ENCODE measurements around the gene CASKIN1.

CASKIN1 gene

DNA sequence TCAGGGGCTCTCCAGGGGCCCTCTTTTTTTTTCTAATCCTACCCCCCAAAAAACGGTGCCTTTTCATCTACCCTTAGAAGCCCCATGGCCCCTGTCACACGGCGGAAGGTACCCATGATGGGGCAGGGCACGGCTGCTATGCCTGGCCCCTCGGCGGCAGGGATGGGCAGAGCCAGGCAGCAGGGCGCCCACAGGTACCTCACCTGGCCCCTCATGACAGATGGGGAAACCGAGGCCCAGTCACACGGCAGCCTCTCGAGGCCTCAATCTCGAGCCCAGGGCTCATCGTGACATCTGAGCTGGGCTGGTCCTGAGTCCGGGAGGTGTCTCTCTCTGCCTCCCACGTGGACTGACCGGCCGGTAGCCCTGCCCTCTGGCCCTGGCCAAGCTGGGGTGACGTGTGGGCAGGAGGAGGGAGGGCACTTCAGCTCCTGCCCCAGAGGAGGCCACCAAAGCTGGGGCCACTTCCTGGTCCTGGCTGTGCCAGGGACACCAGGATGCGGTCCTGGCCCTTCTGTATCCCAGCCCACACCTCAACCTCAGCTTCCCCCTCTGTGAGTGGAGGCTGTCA, 29.3 kb downstream of the CASKIN1 start:
- DNase-seq (ENCODE audit: low spot score) (no peak), ATAC-seq (ENCODE audit: low read depth) (no peak)
- TF ChIP-seq, protein P1, sequence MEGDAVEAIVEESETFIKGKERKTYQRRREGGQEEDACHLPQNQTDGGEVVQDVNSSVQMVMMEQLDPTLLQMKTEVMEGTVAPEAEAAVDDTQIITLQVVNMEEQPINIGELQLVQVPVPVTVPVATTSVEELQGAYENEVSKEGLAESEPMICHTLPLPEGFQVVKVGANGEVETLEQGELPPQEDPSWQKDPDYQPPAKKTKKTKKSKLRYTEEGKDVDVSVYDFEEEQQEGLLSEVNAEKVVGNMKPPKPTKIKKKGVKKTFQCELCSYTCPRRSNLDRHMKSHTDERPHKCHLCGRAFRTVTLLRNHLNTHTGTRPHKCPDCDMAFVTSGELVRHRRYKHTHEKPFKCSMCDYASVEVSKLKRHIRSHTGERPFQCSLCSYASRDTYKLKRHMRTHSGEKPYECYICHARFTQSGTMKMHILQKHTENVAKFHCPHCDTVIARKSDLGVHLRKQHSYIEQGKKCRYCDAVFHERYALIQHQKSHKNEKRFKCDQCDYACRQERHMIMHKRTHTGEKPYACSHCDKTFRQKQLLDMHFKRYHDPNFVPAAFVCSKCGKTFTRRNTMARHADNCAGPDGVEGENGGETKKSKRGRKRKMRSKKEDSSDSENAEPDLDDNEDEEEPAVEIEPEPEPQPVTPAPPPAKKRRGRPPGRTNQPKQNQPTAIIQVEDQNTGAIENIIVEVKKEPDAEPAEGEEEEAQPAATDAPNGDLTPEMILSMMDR (IDR thresholded peaks at IDR 0.05; ENCODE audit: poor library complexity, severe bottlenecking) = no peak
- H3K4me1 ChIP-seq (ENCODE audit: insufficient read depth, poor library complexity, severe bottlenecking) = peaks cover 16% of the 10 kb centered on the region
- no peaks in the 10 kb centered on the region for H3K27me3 ChIP-seq (ENCODE audit: insufficient read depth, poor library complexity, severe bottlenecking)
- H3K4me3 ChIP-seq (ENCODE audit: severe bottlenecking) = no peak overlapping the region
- no peak overlapping the region for H3K27ac ChIP-seq (ENCODE audit: poor library complexity, severe bottlenecking)
- H3K9me3 ChIP-seq (ENCODE audit: severe bottlenecking) = no peaks in the 10 kb centered on the region
- peaks cover 45% of the 10 kb centered on the region for H3K36me3 ChIP-seq (ENCODE audit: low read depth)

DNA sequence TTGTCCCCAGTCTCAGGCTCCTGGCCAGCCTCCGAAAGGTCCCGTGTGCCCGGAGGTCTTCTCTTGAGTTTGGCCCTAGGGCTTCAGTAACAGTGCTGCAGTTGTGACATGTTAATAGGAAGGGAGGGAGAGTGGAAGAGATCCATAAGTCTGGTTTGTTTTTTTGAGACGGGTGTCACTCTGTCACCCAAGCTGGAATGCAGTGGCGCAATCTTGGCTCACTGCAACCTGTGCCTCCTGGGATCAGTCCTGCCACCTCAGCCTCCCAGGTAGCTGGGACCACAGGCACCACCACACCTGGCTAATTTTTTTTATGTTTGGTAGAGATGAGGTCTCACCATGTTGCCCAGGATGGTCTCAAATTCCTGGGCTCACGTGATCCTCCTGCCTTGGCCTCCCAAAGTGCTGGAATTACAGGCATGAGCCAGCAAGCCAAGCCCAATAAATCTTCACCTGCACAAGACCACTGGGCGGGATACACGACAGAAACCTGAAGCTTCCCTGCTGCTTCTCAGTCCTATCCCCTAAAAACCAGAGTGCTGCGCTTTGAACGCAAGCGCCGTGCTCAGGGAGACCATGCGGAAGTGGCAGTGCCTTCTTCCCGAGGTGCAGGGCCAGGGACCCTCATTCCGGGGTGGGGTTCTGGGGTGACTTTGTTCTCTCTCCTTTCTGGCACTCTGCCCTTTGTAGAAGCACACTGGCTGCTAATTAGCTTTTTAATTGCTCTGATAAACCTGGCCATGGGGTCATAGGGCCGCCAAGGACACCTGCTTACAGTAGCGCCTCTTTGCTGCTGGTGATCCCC, 29.9 kb downstream of the CASKIN1 start:
- H3K4me3 ChIP-seq (ENCODE audit: severe bottlenecking) = no peak overlapping the region

DNA sequence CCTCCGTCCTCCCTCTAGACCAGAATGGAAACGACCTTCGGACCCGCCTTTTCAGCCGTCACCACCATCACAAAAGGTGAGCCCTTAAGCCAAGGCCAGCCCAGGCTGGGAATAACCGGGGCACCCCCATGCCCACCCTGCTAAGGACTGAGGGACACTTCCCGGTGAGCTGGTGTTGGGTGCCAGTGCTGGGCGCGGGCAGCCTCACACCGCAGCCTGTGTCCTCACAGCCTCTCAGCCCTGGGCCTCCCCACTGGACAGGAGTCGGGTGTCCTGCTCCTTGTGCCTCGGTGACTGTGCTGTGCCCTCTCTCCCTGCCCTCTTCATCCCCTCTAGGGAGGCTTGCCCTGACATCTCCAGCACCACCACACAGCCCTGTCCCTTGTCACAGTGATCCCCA, 30.5 kb downstream of the CASKIN1 start:
- Histone ChIP-seq H3K27ac (ENCODE audit: poor library complexity, severe bottlenecking) (no peak overlapping the region), H3K27me3 (ENCODE audit: insufficient read depth, poor library complexity, severe bottlenecking) (no peaks in the 10 kb centered on the region), H3K36me3 (ENCODE audit: low read depth) (peaks cover 36% of the 10 kb centered on the region), H3K4me3 (ENCODE audit: severe bottlenecking) (no peak overlapping the region), H3K9me3 (ENCODE audit: severe bottlenecking) (no peaks in the 10 kb centered on the region), H3K4me1 (ENCODE audit: insufficient read depth, poor library complexity, severe bottlenecking) (peaks cover 27% of the 10 kb centered on the region)
- DNase-seq (ENCODE audit: low spot score) (no peak), ATAC-seq (ENCODE audit: low read depth) (no peak)
- TF ChIP-seq, protein P1 (IDR thresholded peaks at IDR 0.05; ENCODE audit: poor library complexity, severe bottlenecking) = no peak

More for the DNA sequence above, 29.9 kb downstream of the CASKIN1 start:
- TF ChIP-seq, protein P1 (IDR thresholded peaks at IDR 0.05; ENCODE audit: poor library complexity, severe bottlenecking) = no peak
- Histone ChIP-seq H3K36me3 (ENCODE audit: low read depth) (peaks cover 40% of the 10 kb centered on the region), H3K27me3 (ENCODE audit: insufficient read depth, poor library complexity, severe bottlenecking) (no peaks in the 10 kb centered on the region), H3K27ac (ENCODE audit: poor library complexity, severe bottlenecking) (no peak overlapping the region), H3K9me3 (ENCODE audit: severe bottlenecking) (no peaks in the 10 kb centered on the region), H3K4me1 (ENCODE audit: insufficient read depth, poor library complexity, severe bottlenecking) (peaks cover 22% of the 10 kb centered on the region)
- no peak for ATAC-seq (ENCODE audit: low read depth)
- DNase-seq (ENCODE audit: low spot score) = no peak

DNA sequence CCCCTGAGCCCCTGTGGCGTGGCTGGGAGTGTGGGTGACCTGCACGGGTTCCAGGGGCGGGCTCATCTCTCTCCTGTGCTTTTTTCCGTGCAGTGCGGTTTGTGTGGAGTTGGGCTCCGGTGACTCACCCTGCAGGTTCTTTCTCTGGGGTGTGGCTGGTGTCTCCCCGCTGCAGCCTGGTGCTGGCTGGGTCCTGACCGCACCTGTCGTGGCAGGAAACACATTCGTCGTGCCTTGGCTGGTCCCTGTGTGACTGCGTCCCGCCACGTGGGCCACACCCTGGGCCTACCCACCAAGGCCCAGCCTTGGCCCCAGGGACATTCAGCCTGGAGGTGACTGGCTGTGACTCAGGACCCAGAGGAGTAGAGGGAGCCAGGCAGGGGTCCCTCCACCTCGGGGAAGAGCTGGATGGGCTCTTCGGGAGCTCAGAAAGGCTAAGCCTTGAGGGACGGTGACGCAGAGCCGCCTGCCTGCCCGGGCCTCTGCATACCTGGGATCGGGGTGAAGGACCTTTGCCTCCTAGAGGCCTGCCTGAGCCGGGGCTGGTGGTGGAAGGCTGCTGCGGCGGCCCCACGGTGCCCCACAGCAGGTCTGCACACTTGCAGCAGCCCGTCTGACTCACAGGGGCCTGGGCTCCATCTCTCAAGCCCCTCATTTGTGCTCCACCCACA, 33.1 kb downstream of the CASKIN1 start:
- Histone ChIP-seq H3K4me1 (ENCODE audit: insufficient read depth, poor library complexity, severe bottlenecking) (peaks cover 46% of the 10 kb centered on the region), H3K4me3 (ENCODE audit: severe bottlenecking) (no peak overlapping the region), H3K36me3 (ENCODE audit: low read depth) (peaks cover 25% of the 10 kb centered on the region), H3K27me3 (ENCODE audit: insufficient read depth, poor library complexity, severe bottlenecking) (no peaks in the 10 kb centered on the region), H3K27ac (ENCODE audit: poor library complexity, severe bottlenecking) (peak overlapping the region; percentile 93), H3K9me3 (ENCODE audit: severe bottlenecking) (no peaks in the 10 kb centered on the region)
- peak; percentile 91 for DNase-seq (ENCODE audit: low spot score)
- peak; percentile 85 for ATAC-seq (ENCODE audit: low read depth)
- TF ChIP-seq, protein P1 (IDR thresholded peaks at IDR 0.05; ENCODE audit: poor library complexity, severe bottlenecking) = no peak

All from RWPE2 (cell line).